ENCODE measurements around the gene LONRF3.
"Not testable (repeated sequence)": the region's sequence is repeated elsewhere in the genome, so short reads cannot be mapped to it uniquely, and the experiment has no call there.

Gene LONRF3

GRCh38 chrX:119017077-119017476 is 42.7 kb downstream of the LONRF3 start:
- Histone ChIP-seq H3K9ac (ENCODE audit: low read depth, low read length) (no peak overlapping the region), H3K4me2 (ENCODE audit: low read length) (no peak overlapping the region), H3K9me3 (replicated peaks; ENCODE audit: low read length) (no peaks in the 10 kb centered on the region), H3K27me3 (ENCODE audit: control insufficient read depth, insufficient read depth, low read length) (no peaks in the 10 kb centered on the region), H3K4me1 (ENCODE audit: control insufficient read depth, insufficient read depth, low read length) (no peaks in the 10 kb centered on the region), H3K36me3 (ENCODE audit: insufficient read depth, low read length) (no peaks in the 10 kb centered on the region), H3K4me3 (ENCODE audit: low read length) (no peak overlapping the region)

DNA sequence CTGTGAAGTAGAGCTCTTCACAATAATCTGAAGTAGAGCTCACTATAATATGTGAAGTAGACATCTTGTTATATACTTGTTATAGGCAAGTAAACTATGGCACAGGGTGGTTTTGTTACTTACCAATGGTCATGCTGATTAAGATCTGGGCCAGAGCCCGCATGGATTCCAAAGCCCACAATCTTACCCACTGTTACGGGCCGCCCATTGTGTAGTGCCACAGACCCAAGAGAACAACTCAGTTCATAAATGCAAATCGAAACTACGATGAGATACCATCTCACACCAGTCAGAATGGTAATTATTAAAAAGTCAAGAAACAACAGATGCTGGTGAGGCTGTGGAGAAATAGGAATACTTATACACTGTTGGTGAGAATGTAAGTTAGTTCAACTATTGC is 51.5 kb downstream of the LONRF3 start:
- Histone ChIP-seq H3K4me3 (ENCODE audit: low read length) (no peak overlapping the region), H3K4me2 (ENCODE audit: low read length) (no peak overlapping the region), H3K27me3 (ENCODE audit: control insufficient read depth, insufficient read depth, low read length) (no peaks in the 10 kb centered on the region), H3K4me1 (ENCODE audit: control insufficient read depth, insufficient read depth, low read length) (no peaks in the 10 kb centered on the region), H3K36me3 (ENCODE audit: insufficient read depth, low read length) (no peaks in the 10 kb centered on the region), H3K9me3 (replicated peaks; ENCODE audit: low read length) (no peaks in the 10 kb centered on the region), H3K9ac (ENCODE audit: low read depth, low read length) (no peak overlapping the region)

DNA sequence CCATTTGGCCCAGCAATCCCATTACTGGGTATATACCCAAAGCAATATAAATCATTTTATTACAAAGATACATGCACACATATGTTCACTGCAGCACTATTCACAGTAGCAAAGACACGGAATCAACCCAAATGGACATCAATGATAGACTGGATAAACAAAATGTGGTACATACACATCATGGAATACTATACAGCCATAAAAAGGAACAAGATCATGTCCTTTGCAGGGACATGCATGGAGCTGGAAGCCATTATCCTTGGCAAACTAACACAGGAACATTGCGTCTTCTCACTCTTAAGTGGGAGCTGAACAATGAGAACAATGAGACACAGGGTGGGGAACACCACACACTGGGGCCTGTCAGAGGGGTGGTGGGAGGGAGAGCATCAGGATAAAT is 51.9 kb downstream of the LONRF3 start:
- H3K36me3 ChIP-seq (ENCODE audit: insufficient read depth, low read length); H3K9me3 ChIP-seq (replicated peaks; ENCODE audit: low read length); H3K9ac ChIP-seq (ENCODE audit: low read depth, low read length); H3K27me3 ChIP-seq (ENCODE audit: control insufficient read depth, insufficient read depth, low read length); H3K4me3 ChIP-seq (ENCODE audit: low read length); H3K4me2 ChIP-seq (ENCODE audit: low read length); H3K4me1 ChIP-seq (ENCODE audit: control insufficient read depth, insufficient read depth, low read length): not testable (repeated sequence)

DNA sequence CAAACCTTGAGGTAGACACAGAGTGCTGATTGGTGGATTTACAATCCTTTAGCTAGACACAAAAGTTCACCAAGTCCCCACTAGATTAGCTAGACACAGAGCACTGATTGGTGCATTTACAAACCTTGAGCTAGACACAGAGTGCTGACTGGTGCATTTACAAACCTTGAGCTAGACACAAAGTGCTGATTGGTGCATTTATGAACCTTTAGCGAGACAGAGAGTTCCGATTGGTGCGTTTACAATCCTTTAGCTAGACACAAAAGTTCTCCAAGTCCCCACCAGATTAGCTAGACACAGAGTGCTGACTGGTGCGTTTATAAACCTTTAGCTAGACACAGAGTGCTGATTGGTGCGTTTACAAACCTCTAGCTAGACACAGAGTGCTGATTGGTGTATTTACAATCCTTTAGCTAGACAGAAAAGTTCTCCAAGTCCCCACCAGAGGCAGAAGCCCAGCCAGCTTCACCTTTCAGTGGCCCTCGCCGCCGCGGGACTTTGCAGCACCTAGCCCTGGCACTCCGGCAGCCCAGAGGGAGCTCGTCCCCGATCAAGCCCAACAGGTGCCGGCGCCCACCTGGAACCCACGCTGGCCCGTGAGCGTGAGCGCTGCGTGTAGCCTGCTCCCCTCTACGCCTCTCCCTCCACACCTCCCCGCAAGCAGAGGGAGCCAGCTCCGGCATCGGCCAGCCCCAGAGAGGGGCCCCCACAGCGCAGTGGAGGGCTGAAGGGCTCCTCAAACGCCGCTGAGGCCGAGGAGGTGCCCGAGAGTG is 53.7 kb downstream of the LONRF3 start:
- H3K4me1 ChIP-seq (ENCODE audit: control insufficient read depth, insufficient read depth, low read length); H3K9me3 ChIP-seq (replicated peaks; ENCODE audit: low read length); H3K27me3 ChIP-seq (ENCODE audit: control insufficient read depth, insufficient read depth, low read length); H3K4me3 ChIP-seq (ENCODE audit: low read length); H3K36me3 ChIP-seq (ENCODE audit: insufficient read depth, low read length); H3K4me2 ChIP-seq (ENCODE audit: low read length); H3K9ac ChIP-seq (ENCODE audit: low read depth, low read length): not testable (repeated sequence)

DNA sequence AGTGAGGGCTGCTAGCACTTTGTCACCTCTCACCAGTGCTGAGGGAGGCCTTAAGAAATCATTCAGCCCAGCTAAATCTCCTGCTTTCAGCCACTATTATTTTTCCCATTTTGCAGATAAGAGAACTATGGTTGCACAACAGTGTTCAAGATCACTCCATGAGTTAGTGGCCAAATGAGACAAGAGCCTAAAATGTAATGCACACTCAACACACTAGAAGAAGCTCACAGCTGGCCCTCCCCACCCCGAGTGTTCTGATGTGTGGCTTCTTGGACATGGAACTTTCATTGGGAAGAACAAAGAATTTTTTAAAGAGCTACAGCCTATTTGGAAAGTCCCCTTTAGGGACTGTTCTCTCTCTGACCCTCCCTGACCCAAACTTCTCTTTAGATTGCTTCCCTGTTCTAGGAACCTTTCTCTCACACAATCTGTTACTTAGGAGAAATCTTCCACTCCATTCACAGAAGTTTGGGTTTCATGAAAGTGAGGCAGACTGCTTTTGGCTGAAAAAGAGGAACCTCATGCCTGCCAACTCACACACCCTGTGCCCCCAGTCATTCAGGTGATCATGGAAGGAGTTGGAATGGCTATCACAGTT is 54.4 kb downstream of the LONRF3 start:
- no peaks in the 10 kb centered on the region for H3K27me3 ChIP-seq (ENCODE audit: control insufficient read depth, insufficient read depth, low read length)
- H3K9me3 ChIP-seq (replicated peaks; ENCODE audit: low read length): no peaks in the 10 kb centered on the region
- H3K4me3 ChIP-seq (ENCODE audit: low read length): no peak overlapping the region

GRCh38 chrX:119029656-119030055 is 55.2 kb downstream of the LONRF3 start:
- H3K4me1 ChIP-seq (ENCODE audit: control insufficient read depth, insufficient read depth, low read length); H3K4me2 ChIP-seq (ENCODE audit: low read length); H3K9me3 ChIP-seq (replicated peaks; ENCODE audit: low read length); H3K36me3 ChIP-seq (ENCODE audit: insufficient read depth, low read length); H3K27me3 ChIP-seq (ENCODE audit: control insufficient read depth, insufficient read depth, low read length); H3K4me3 ChIP-seq (ENCODE audit: low read length); H3K9ac ChIP-seq (ENCODE audit: low read depth, low read length): not testable (repeated sequence)

More for the DNA sequence above, 54.4 kb downstream of the LONRF3 start:
- Histone ChIP-seq H3K9ac (ENCODE audit: low read depth, low read length) (no peak overlapping the region), H3K4me2 (ENCODE audit: low read length) (no peak overlapping the region), H3K4me1 (ENCODE audit: control insufficient read depth, insufficient read depth, low read length) (no peaks in the 10 kb centered on the region), H3K36me3 (ENCODE audit: insufficient read depth, low read length) (no peaks in the 10 kb centered on the region)

- Histone ChIP-seq H3K27me3 (ENCODE audit: control insufficient read depth, insufficient read depth, low read length) (no peaks in the 10 kb centered on the region), H3K9ac (ENCODE audit: low read depth, low read length) (no peak overlapping the region), H3K4me3 (ENCODE audit: low read length) (no peak overlapping the region), H3K36me3 (ENCODE audit: insufficient read depth, low read length) (no peaks in the 10 kb centered on the region), H3K4me2 (ENCODE audit: low read length) (no peak overlapping the region), H3K9me3 (replicated peaks; ENCODE audit: low read length) (no peaks in the 10 kb centered on the region), H3K4me1 (ENCODE audit: control insufficient read depth, insufficient read depth, low read length) (no peaks in the 10 kb centered on the region)
These were observed 56.6 kb downstream of the LONRF3 start for GRCh38 chrX:119030990-119031389.

DNA sequence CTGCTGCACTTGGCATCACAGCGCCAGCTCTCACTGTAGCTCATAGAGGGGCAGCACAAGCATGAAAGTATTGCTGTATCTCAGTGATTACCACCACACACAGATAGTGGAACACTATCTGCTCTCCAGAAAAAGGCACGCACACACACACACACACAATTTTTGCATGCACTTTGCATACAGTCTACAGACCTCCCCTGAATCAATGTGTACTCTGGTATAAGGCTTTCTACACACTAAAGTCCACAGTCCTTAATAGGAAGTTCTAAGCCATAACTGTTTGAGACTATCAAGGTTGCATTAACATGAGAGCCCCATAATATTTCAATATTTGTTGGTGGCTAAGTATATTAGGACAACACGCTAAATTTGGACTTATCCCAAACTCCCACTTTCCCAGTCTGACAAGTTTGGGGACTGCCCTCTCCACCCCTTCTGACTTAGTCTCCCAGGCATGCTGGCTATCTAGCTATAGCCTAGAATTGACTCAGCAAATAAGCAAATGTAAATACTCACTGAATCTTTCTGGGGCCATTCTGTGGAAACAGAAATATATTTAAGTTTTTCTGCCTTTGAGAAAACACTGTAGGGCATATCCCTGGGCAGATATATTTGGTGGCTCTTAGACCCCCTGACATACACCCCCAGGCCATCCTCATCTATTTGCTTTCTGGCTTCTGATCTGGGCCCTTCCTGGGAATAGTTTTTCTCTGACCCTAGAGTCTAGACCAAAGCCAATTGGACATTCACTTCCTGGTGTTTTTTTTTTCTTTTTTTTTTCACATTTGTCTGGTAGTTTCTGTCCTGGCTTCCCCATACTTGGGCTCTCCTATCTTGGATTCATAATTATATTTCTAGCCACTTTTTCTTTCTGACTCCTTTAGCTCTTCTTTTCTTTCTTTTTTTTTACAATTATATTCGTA is 62.0 kb downstream of the LONRF3 start:
- no peak overlapping the region for H3K4me3 ChIP-seq (ENCODE audit: low read length)
- H3K27me3 ChIP-seq (ENCODE audit: control insufficient read depth, insufficient read depth, low read length): no peaks in the 10 kb centered on the region
- peaks cover 14% of the 10 kb centered on the region for H3K4me1 ChIP-seq (ENCODE audit: control insufficient read depth, insufficient read depth, low read length)
- H3K36me3 ChIP-seq (ENCODE audit: insufficient read depth, low read length): no peaks in the 10 kb centered on the region
- no peak overlapping the region for H3K4me2 ChIP-seq (ENCODE audit: low read length)
- H3K9ac ChIP-seq (ENCODE audit: low read depth, low read length): no peak overlapping the region
- H3K9me3 ChIP-seq (replicated peaks; ENCODE audit: low read length): no peaks in the 10 kb centered on the region

GRCh38 chrX:119040432-119040831 is 66.0 kb downstream of the LONRF3 start:
- Histone ChIP-seq H3K9me3 (replicated peaks; ENCODE audit: low read length) (no peaks in the 10 kb centered on the region), H3K27me3 (ENCODE audit: control insufficient read depth, insufficient read depth, low read length) (no peaks in the 10 kb centered on the region), H3K36me3 (ENCODE audit: insufficient read depth, low read length) (no peaks in the 10 kb centered on the region), H3K9ac (ENCODE audit: low read depth, low read length) (no peak overlapping the region), H3K4me2 (ENCODE audit: low read length) (no peak overlapping the region), H3K4me3 (ENCODE audit: low read length) (no peak overlapping the region), H3K4me1 (ENCODE audit: control insufficient read depth, insufficient read depth, low read length) (peaks cover 21% of the 10 kb centered on the region)

DNA sequence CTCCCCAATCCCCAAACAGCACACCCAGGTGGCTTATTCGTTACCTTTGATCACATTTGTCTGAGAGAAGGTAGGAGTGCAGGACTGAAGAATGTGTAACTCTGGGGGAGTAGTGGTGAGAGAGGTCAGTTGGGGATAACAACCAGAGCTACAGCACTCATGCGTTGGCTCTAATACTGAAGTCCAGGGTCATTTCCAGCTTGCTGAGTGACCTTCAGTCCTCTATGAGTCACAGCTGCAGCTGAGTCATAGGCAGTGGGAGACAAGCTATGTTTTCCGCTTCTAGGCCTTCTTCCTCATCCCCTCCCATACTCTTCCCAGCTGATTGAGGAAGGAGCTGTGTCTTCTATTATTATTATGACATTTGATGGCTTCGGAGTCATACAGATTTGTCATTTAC is 66.8 kb downstream of the LONRF3 start:
- peak overlapping the region; percentile 57 for H3K4me2 ChIP-seq (ENCODE audit: low read length)
- H3K36me3 ChIP-seq (ENCODE audit: insufficient read depth, low read length): no peaks in the 10 kb centered on the region
- H3K9me3 ChIP-seq (replicated peaks; ENCODE audit: low read length): no peaks in the 10 kb centered on the region
- H3K4me1 ChIP-seq (ENCODE audit: control insufficient read depth, insufficient read depth, low read length): peaks cover 21% of the 10 kb centered on the region
- no peak overlapping the region for H3K9ac ChIP-seq (ENCODE audit: low read depth, low read length)
- H3K27me3 ChIP-seq (ENCODE audit: control insufficient read depth, insufficient read depth, low read length): no peaks in the 10 kb centered on the region
- no peak overlapping the region for H3K4me3 ChIP-seq (ENCODE audit: low read length)

- H3K27me3 ChIP-seq (ENCODE audit: control insufficient read depth, insufficient read depth, low read length): no peaks in the 10 kb centered on the region
- no peak overlapping the region for H3K9ac ChIP-seq (ENCODE audit: low read depth, low read length)
- no peaks in the 10 kb centered on the region for H3K36me3 ChIP-seq (ENCODE audit: insufficient read depth, low read length)
- peaks cover 21% of the 10 kb centered on the region for H3K4me1 ChIP-seq (ENCODE audit: control insufficient read depth, insufficient read depth, low read length)
- H3K4me3 ChIP-seq (ENCODE audit: low read length): no peak overlapping the region
- H3K4me2 ChIP-seq (ENCODE audit: low read length): no peak overlapping the region
- no peaks in the 10 kb centered on the region for H3K9me3 ChIP-seq (replicated peaks; ENCODE audit: low read length)
These were observed 67.6 kb downstream of the LONRF3 start for GRCh38 chrX:119042040-119042439.

All from skeletal muscle satellite cell (primary cell).